Measurements from ENCODE around the gene BUD23. TPM values are rescaled to one million over a fixed set of nuclear protein-coding genes. Genes with fewer than 3 reads are reported as not detected.

BUD23 gene
- total and polyA plus RNA-seq, 9 of the 15 experiments (the other 6 are each of a cell fraction or from before 2014, with no cell fraction given): 79.5 to 270 (median 150) TPM

- TF ChIP-seq ZNF592 (IDR thresholded peaks at IDR 0.05) (no peak), DIDO1 (tag; IDR thresholded peaks at IDR 0.05; ENCODE audit: low read depth) (no peak), FOXP1 (CRISPR knock-in tag; IDR thresholded peaks at IDR 0.05) (no peak), ZNF518B (CRISPR knock-in tag; IDR thresholded peaks at IDR 0.05) (no peak), ZNF77 (CRISPR knock-in tag; IDR thresholded peaks at IDR 0.05) (0 out of 2 replicates have a peak, but pooled peaks have one; percentile 43), ARHGAP35 (IDR thresholded peaks at IDR 0.05; ENCODE audit: partially characterized antibody) (no peak), FOS (IDR thresholded peaks at IDR 0.05; ENCODE audit: extremely low read depth, insufficient read length) (no peak), PML (IDR thresholded peaks at IDR 0.05; ENCODE audit: low read length) (no peak), ZNF655 (CRISPR knock-in tag; IDR thresholded peaks at IDR 0.05) (no peak), MTA2 (IDR thresholded peaks at IDR 0.05; ENCODE audit: low read depth) (no peak), SRSF3 (IDR thresholded peaks at IDR 0.05; ENCODE audit: insufficient read depth, low read length) (no peak), MECOM (CRISPR knock-in tag; IDR thresholded peaks at IDR 0.05) (no peak), SREBF1 (IDR thresholded peaks at IDR 0.05; ENCODE audit: borderline replicate concordance, low read depth, low read length) (no peak), ZNF75A (CRISPR knock-in tag; IDR thresholded peaks at IDR 0.05) (no peak), SMAD2 (IDR thresholded peaks at IDR 0.05; ENCODE audit: low read depth, low read length) (no peak), MXD1 (CRISPR knock-in tag; IDR thresholded peaks at IDR 0.05; ENCODE audit: borderline replicate concordance, poor library complexity, severe bottlenecking) (no peak), CHD2 (IDR thresholded peaks at IDR 0.05; ENCODE audit: low read depth, low read length) (no peak), ILF3 (IDR thresholded peaks at IDR 0.05; ENCODE audit: borderline replicate concordance) (no peak), SMARCA5 (IDR thresholded peaks at IDR 0.05) (peak; percentile 71; the same call in 1 of the 2 replicates), BRF1 (IDR thresholded peaks at IDR 0.05; ENCODE audit: borderline replicate concordance, extremely low read depth, insufficient read length) (no peak), NCOA1 (IDR thresholded peaks at IDR 0.05; ENCODE audit: low read depth) (no peak)
Measured at GRCh38 chr7:73738220-73738611, 54.8 kb downstream of the BUD23 start (continued).
